Fibroblast of mammary gland (primary cell): Measurements from ENCODE around the gene PIAS3.

Experiments used
- DNase-seq: peaks from one replicate; pipeline ENCODE4 v3.0.0-alpha.2; 2010; ENCODE audit warnings: low read depth
- H3K4me3 ChIP-seq: 2 replicates; pipeline ENCODE4 v1.5.1; 2011; ENCODE audit warnings: low read depth, mild to moderate bottlenecking, low read length, moderate library complexity; ENCODE audit not compliant: control insufficient read depth
- CTCF ChIP-seq: conservative IDR thresholded peaks from 2 replicates; pipeline ENCODE4 v1.5.1; 2011; ENCODE audit warnings: low read depth, low read length, inconsistent platforms; ENCODE audit not compliant: control insufficient read depth, insufficient read depth

The PIAS3 gene

GRCh38 chr1:145859491-145860023 lies 676 bp upstream of the PIAS3 start:
- peak overlapping the region; percentile 80 for H3K4me3 ChIP-seq
- TF ChIP-seq CTCF, result no peak
- peak; percentile 83 for DNase-seq

GRCh38 chr1:145858238-145858900 lies 512 bp downstream of the PIAS3 start:
- TF ChIP-seq CTCF, result no peak
- no peak for DNase-seq
- H3K4me3 ChIP-seq, result peak overlapping the region; percentile 80

- no peak overlapping the region for H3K4me3 ChIP-seq
- no peak for DNase-seq
- no peak for TF ChIP-seq CTCF
These were observed 1.7 kb downstream of the PIAS3 start for GRCh38 chr1:145857170-145857569.

- no peak overlapping the region for H3K4me3 ChIP-seq
- DNase-seq, result no peak
- peak; percentile 26 for TF ChIP-seq CTCF
These were observed 3.4 kb downstream of the PIAS3 start for GRCh38 chr1:145855426-145855948.

GRCh38 chr1:145849356-145850160 lies 9.3 kb downstream of the PIAS3 start:
- TF ChIP-seq CTCF, result peak; percentile 46
- no peak overlapping the region for H3K4me3 ChIP-seq
- DNase-seq, result peak; percentile 55

- no peak for DNase-seq
- TF ChIP-seq CTCF, result no peak
- no peak overlapping the region for H3K4me3 ChIP-seq
These were observed 11.1 kb downstream of the PIAS3 start for GRCh38 chr1:145847827-145848226.
